Natural killer cell (primary cell): ENCODE measurements around the gene IL36G. TPM values are rescaled to one million over a fixed set of nuclear protein-coding genes. Genes with fewer than 3 reads are reported as not detected.
"Not testable (repeated sequence)": the region's sequence is repeated elsewhere in the genome, so short reads cannot be mapped to it uniquely, and the experiment has no call there.

Source experiments
- ATAC-seq, 3 donors: fragments of 150-1000 bp in 2 of 3; fragments of 200-7000 bp in 1 of 3; cut with Tn5 transposase; 1 replicate in 1 of 3; 2 replicates in 2 of 3; pipeline ENCODE4 v1.10.0; 2021; ENCODE audit warnings: mild to moderate bottlenecking in 2 of 3, moderate library complexity in 2 of 3
- DNase-seq, 2 donors: peaks; one replicate each; pipeline versions ENCODE4 v3.0.0 to v3.0.0-alpha.2; 2013 to 2021; ENCODE audit warnings: mixed read lengths in 1 of 2
- H3K27ac ChIP-seq: one replicate; pipeline ENCODE4 v1.5.1; 2013; ENCODE audit warnings: mild to moderate bottlenecking, low read length
- H3K27me3 ChIP-seq: one replicate; pipeline ENCODE4 v1.6.1; 2013; ENCODE audit warnings: low read length; ENCODE audit not compliant: control insufficient read depth, insufficient read depth
- H3K36me3 ChIP-seq: one replicate; pipeline ENCODE4 v1.6.1; 2013; ENCODE audit warnings: low read length; ENCODE audit not compliant: control insufficient read depth, insufficient read depth
- H3K4me1 ChIP-seq: one replicate; pipeline ENCODE4 v1.6.1; 2013; ENCODE audit warnings: low read length; ENCODE audit not compliant: control insufficient read depth, insufficient read depth
- H3K4me3 ChIP-seq: one replicate; pipeline ENCODE4 v1.5.1; 2013; ENCODE audit warnings: low read length
- H3K9me3 ChIP-seq: one replicate; pipeline ENCODE4 v1.6.1; 2013; ENCODE audit warnings: low read length; ENCODE audit not compliant: control insufficient read depth, insufficient read depth
- H3K27ac Mint-ChIP-seq, 2 donors: one replicate each; pipeline ENCODE4 v1.8.0; 2022; ENCODE audit warnings: mild to moderate bottlenecking in 2 of 2, mixed read lengths in 2 of 2, moderate library complexity in 1 of 2
- H3K27me3 Mint-ChIP-seq, 2 donors: one replicate each; pipeline ENCODE4 v1.8.0; 2022; ENCODE audit warnings: low read depth in 2 of 2, mixed read lengths in 2 of 2
- H3K36me3 Mint-ChIP-seq: one replicate; pipeline ENCODE4 v1.8.0; 2022; ENCODE audit warnings: mixed read lengths
- H3K4me1 Mint-ChIP-seq, 2 donors: one replicate each; pipeline ENCODE4 v1.8.0; 2022; ENCODE audit warnings: mixed read lengths in 2 of 2
- H3K4me3 Mint-ChIP-seq: one replicate; pipeline ENCODE4 v1.8.0; 2022; ENCODE audit warnings: mild to moderate bottlenecking, moderate library complexity, mixed read lengths
- H3K9me3 Mint-ChIP-seq, 2 donors: one replicate each; pipeline ENCODE4 v1.8.0; 2022; ENCODE audit warnings: mixed read lengths in 2 of 2
- CTCF ChIP-seq: fragments of 200-600 bp; IDR thresholded peaks from one replicate; pipeline ENCODE4 v1.8.0; 2022; ENCODE audit warnings: antibody characterized with exemption
- WGBS: methylation state at CpG from one replicate; pipeline ENCODE4 v1.1.7; 2013; ENCODE audit warnings: missing lambda C conversion rate; ENCODE audit not compliant: insufficient coverage; 5-methylcytosine and 5-hydroxymethylcytosine counted together
- intact Hi-C: fragments of 100-400 bp; cut with micrococcal nuclease; formaldehyde crosslinking; loops from one replicate; pipeline ENCODE4 v1.14.2; 2022
- total RNA-seq, 4 donors: library from RNA; stranded (reverse); fragments of 120-200 nt in 1 of 4; gene quantifications; one replicate each; pipeline versions ENCODE4 v1.2.3 to v1.2.4, GENCODE V29; 2013 to 2022

The IL36G gene
- not detected for total RNA-seq
- not detected for total RNA-seq (2013)

- Histone ChIP-seq H3K27ac (no peak within 1 kb of the TSS), H3K4me3 (no peak within 1 kb of the TSS), H3K27me3 (no peaks in the 10 kb centered on the region), H3K4me1 (no peaks in the 10 kb centered on the region), H3K9me3 (no peaks in the 10 kb centered on the region), H3K36me3 (no peaks in the 10 kb centered on the region)
- H3K9me3 Mint-ChIP-seq = no peaks in the 10 kb centered on the region
- intact Hi-C loops = no loop called here
- H3K4me1 Mint-ChIP-seq = peaks cover 7 to 12% of the 10 kb centered on the region in 2 donors
- DNase-seq = no peak
- no peak for ATAC-seq
- TF ChIP-seq CTCF = no peak
- no peaks in the 10 kb centered on the region for H3K36me3 Mint-ChIP-seq
- peaks cover 6 to 10% of the 10 kb centered on the region in 2 donors for H3K27me3 Mint-ChIP-seq
- WGBS = 64% methylated on average over 7 of the region's 7 CpGs
- no peak within 1 kb of the TSS for H3K27ac Mint-ChIP-seq
- no peak within 1 kb of the TSS for H3K4me3 Mint-ChIP-seq
Observed at GRCh38 chr2:112977559-112978056, at the start of gene IL36G. Gene IL36G, plus strand, starts transcription at chr2:112978006. Its CDS starts 633 bp downstream, at chr2:112978639.

GRCh38 chr2:112933261-112933660 is 44.5 kb upstream of the IL36G start:
- no peak for TF ChIP-seq CTCF
- Mint-ChIP-seq H3K9me3 (no peaks in the 10 kb centered on the region), H3K4me3 (no peak overlapping the region), H3K4me1 (no peaks in the 10 kb centered on the region), H3K36me3 (no peaks in the 10 kb centered on the region), H3K27ac (no peak overlapping the region), H3K27me3 (peaks cover 0 to 9% of the 10 kb centered on the region in 2 donors)
- H3K36me3 ChIP-seq = no peaks in the 10 kb centered on the region
- H3K27ac ChIP-seq = no peak overlapping the region
- no peak overlapping the region for H3K4me3 ChIP-seq
- 96% methylated on average over 12 of the region's 12 CpGs for WGBS
- no peaks in the 10 kb centered on the region for H3K4me1 ChIP-seq
- DNase-seq (no peak), ATAC-seq (peak in 1 of 3 donors; percentile 17)
- intact Hi-C loops = no loop called here
- no peaks in the 10 kb centered on the region for H3K27me3 ChIP-seq
- no peaks in the 10 kb centered on the region for H3K9me3 ChIP-seq

- H3K4me1 ChIP-seq, DNase-seq, H3K4me3 Mint-ChIP-seq, ATAC-seq, H3K4me3 ChIP-seq, H3K27me3 Mint-ChIP-seq, intact Hi-C loops, H3K36me3 Mint-ChIP-seq, H3K27ac Mint-ChIP-seq, H3K27ac ChIP-seq, H3K36me3 ChIP-seq, H3K4me1 Mint-ChIP-seq, H3K9me3 ChIP-seq, H3K9me3 Mint-ChIP-seq, H3K27me3 ChIP-seq: not testable (repeated sequence)
- 100% methylated on average over 1 of the region's 2 CpGs for WGBS
Observed at GRCh38 chr2:112934117-112934516, 43.7 kb upstream of the IL36G start.

GRCh38 chr2:112936927-112937232 is 40.9 kb upstream of the IL36G start:
- H3K27ac ChIP-seq = no peak overlapping the region
- H3K27ac Mint-ChIP-seq = no peak overlapping the region
- no peaks in the 10 kb centered on the region for H3K9me3 ChIP-seq
- H3K36me3 Mint-ChIP-seq = no peaks in the 10 kb centered on the region
- H3K27me3 Mint-ChIP-seq = peaks cover 0 to 4% of the 10 kb centered on the region in 2 donors
- no peaks in the 10 kb centered on the region for H3K36me3 ChIP-seq
- no peaks in the 10 kb centered on the region for H3K27me3 ChIP-seq
- H3K4me3 Mint-ChIP-seq = no peak overlapping the region
- H3K9me3 Mint-ChIP-seq = no peaks in the 10 kb centered on the region
- H3K4me1 ChIP-seq = no peaks in the 10 kb centered on the region
- DNase-seq (no peak), ATAC-seq (no peak)
- no peak overlapping the region for H3K4me3 ChIP-seq
- H3K4me1 Mint-ChIP-seq = peaks cover 6 to 7% of the 10 kb centered on the region in 2 donors
- intact Hi-C loops = no loop called here
- WGBS = 93% methylated on average over 1 of the region's 2 CpGs
- TF ChIP-seq CTCF = no peak
